CD14-positive monocyte (primary cell): Measurements from ENCODE around the gene NEDD4L. TPM values are rescaled to one million over a fixed set of nuclear protein-coding genes. Genes with fewer than 3 reads are reported as not detected.

ENCODE experiments used
- DNase-seq, 3 donors: peaks; one replicate each; pipeline ENCODE4 v3.0.0-alpha.2; 2011 to 2022
- H2AFZ ChIP-seq: 2 replicates; pipeline ENCODE4 v1.6.0; 2012; ENCODE audit warnings: mild to moderate bottlenecking, low read depth, low read length, inconsistent platforms; ENCODE audit not compliant: insufficient read depth, poor library complexity, severe bottlenecking
- H3K27ac ChIP-seq, 2 donors: 1 replicate in 1 of 2; 2 replicates in 1 of 2; pipeline ENCODE4 v1.5.1; 2012 to 2013; ENCODE audit warnings: low read length in 2 of 2, control low read depth in 1 of 2, inconsistent platforms in 1 of 2, low read depth in 1 of 2, mild to moderate bottlenecking in 1 of 2
- H3K27me3 ChIP-seq, 2 donors: one replicate each; pipeline versions ENCODE4 v1.6.0 to v1.6.1; 2011 to 2013; ENCODE audit warnings: low read length in 2 of 2; ENCODE audit not compliant: control insufficient read depth in 2 of 2, insufficient read depth in 2 of 2
- H3K36me3 ChIP-seq, 2 donors: replicated peaks in 1 of 2; 1 replicate in 1 of 2; 2 replicates in 1 of 2; pipeline versions ENCODE4 v1.5.1 to v1.6.1; 2012 to 2013; ENCODE audit warnings: low read length in 2 of 2, control low read depth in 1 of 2, inconsistent platforms in 1 of 2, mild to moderate bottlenecking in 1 of 2; ENCODE audit not compliant: insufficient read depth in 2 of 2, control insufficient read depth in 1 of 2
- H3K4me1 ChIP-seq, 2 donors: 1 replicate in 1 of 2; 2 replicates in 1 of 2; pipeline versions ENCODE4 v1.5.1 to v1.6.1; 2012 to 2013; ENCODE audit warnings: low read length in 2 of 2, control low read depth in 1 of 2, inconsistent platforms in 1 of 2, mild to moderate bottlenecking in 1 of 2, moderate library complexity in 1 of 2; ENCODE audit not compliant: insufficient read depth in 2 of 2, control insufficient read depth in 1 of 2
- H3K4me2 ChIP-seq: replicated peaks from 2 replicates; pipeline ENCODE3; 2012; ENCODE audit warnings: low read length, moderate library complexity, mild to moderate bottlenecking; ENCODE audit not compliant: poor library complexity, severe bottlenecking; ENCODE audit errors: extremely low read depth
- H3K4me3 ChIP-seq, 3 experiments: fragments of 200-600 bp in 1 of 3; sonication (generic) in 1 of 3; replicated peaks in 1 of 3; 1 replicate in 2 of 3; 2 replicates in 1 of 3; pipeline ENCODE4 v1.5.1; 2011 to 2013; ENCODE audit warnings: low read length in 3 of 3, mild to moderate bottlenecking in 3 of 3, control low read depth in 2 of 3, low read depth in 2 of 3, inconsistent platforms in 1 of 3, moderate library complexity in 1 of 3
- H3K79me2 ChIP-seq: 2 replicates; pipeline ENCODE4 v1.6.0; 2012; ENCODE audit warnings: mild to moderate bottlenecking, control low read depth, inconsistent platforms, low read length, moderate library complexity; ENCODE audit not compliant: insufficient read depth
- H3K9ac ChIP-seq: 2 replicates; pipeline ENCODE4 v1.6.0; 2017; ENCODE audit warnings: low read length, mild to moderate bottlenecking; ENCODE audit not compliant: insufficient read depth, poor library complexity, severe bottlenecking
- H3K9me3 ChIP-seq, 2 donors: replicated peaks in 1 of 2; 1 replicate in 1 of 2; 2 replicates in 1 of 2; pipeline versions ENCODE4 v1.5.1 to v1.6.1; 2012 to 2013; ENCODE audit warnings: low read length in 2 of 2, control low read depth in 1 of 2; ENCODE audit not compliant: control insufficient read depth in 1 of 2, insufficient read depth in 1 of 2
- H4K20me1 ChIP-seq: 2 replicates; pipeline ENCODE4 v1.6.0; 2012; ENCODE audit warnings: mild to moderate bottlenecking, low read length, control low read depth, moderate library complexity; ENCODE audit not compliant: insufficient read depth
- H3K27ac Mint-ChIP-seq, 7 donors: one replicate each; pipeline ENCODE4 v1.8.0; 2020; ENCODE audit warnings: mild to moderate bottlenecking in 7 of 7, mixed read lengths in 7 of 7, moderate library complexity in 6 of 7, inconsistent platforms in 2 of 7
- H3K27me3 Mint-ChIP-seq, 3 donors: one replicate each; pipeline ENCODE4 v1.8.0; 2021 to 2022; ENCODE audit warnings: low read depth in 3 of 3, mild to moderate bottlenecking in 3 of 3, mixed read lengths in 3 of 3, moderate library complexity in 3 of 3, inconsistent platforms in 1 of 3
- H3K36me3 Mint-ChIP-seq, 2 donors: one replicate each; pipeline ENCODE4 v1.8.0; 2020; ENCODE audit warnings: mixed read lengths in 2 of 2, inconsistent platforms in 1 of 2, mild to moderate bottlenecking in 1 of 2
- H3K4me1 Mint-ChIP-seq: one replicate; pipeline ENCODE4 v1.8.0; 2020; ENCODE audit warnings: mild to moderate bottlenecking, mixed read lengths
- H3K4me3 Mint-ChIP-seq, 2 donors: one replicate each; pipeline ENCODE4 v1.8.0; 2020; ENCODE audit warnings: mild to moderate bottlenecking in 2 of 2, mixed read lengths in 2 of 2, moderate library complexity in 1 of 2
- H3K9me3 Mint-ChIP-seq, 7 donors: one replicate each; pipeline ENCODE4 v1.8.0; 2020 to 2022; ENCODE audit warnings: mixed read lengths in 7 of 7, mild to moderate bottlenecking in 6 of 7, moderate library complexity in 6 of 7, inconsistent platforms in 2 of 7
- CTCF ChIP-seq: fragments of 200-600 bp; IDR thresholded peaks from one replicate; pipeline ENCODE4 v1.8.0; 2022; ENCODE audit warnings: antibody characterized with exemption, mild to moderate bottlenecking
- WGBS: methylation state at CpG from one replicate; pipeline ENCODE4 v1.1.5; 2013; ENCODE audit warnings: missing lambda C conversion rate; ENCODE audit not compliant: insufficient coverage; 5-methylcytosine and 5-hydroxymethylcytosine counted together
- intact Hi-C, 2 donors: fragments of 100-400 bp; cut with micrococcal nuclease; formaldehyde crosslinking; loops; one replicate each; pipeline versions ENCODE4 v1.15.0 to v1.15.1; 2023
- polyA plus RNA-seq, 3 donors: library from polyadenylated mRNA; depleted of rRNA in 1 of 3; unstranded in 2 of 3; stranded (reverse) in 1 of 3; fragments of 300-500 nt in 2 of 3; fragments of >200 nt in 1 of 3; fragmentation: Illumina TruSeq in 2 of 3; gene quantifications; 1 replicate in 2 of 3; 2 replicates in 1 of 3; pipeline ENCODE4 v1.2.3, GENCODE V29; 2012 to 2021

NEDD4L gene
- polyA plus RNA-seq, 3 donors: 2.5 to 5.2 (median 4.5) TPM

GRCh38 chr18:58239879-58240278 lies 195.9 kb downstream of the NEDD4L start:
- Histone ChIP-seq H3K4me1 (no peaks in the 10 kb centered on the region), H3K27me3 (peaks cover 0 to 2% of the 10 kb centered on the region in 2 donors), H4K20me1 (no peaks in the 10 kb centered on the region), H3K9me3 (no peaks in the 10 kb centered on the region), H3K4me3 (no peak overlapping the region), H3K27ac (no peak overlapping the region), H3K36me3 (no peaks in the 10 kb centered on the region), H3K79me2 (no peaks in the 10 kb centered on the region), H2AFZ (no peak overlapping the region), H3K9ac (no peak overlapping the region), H3K4me2 (no peak overlapping the region)
- no peak overlapping the region for H3K4me3 Mint-ChIP-seq
- TF ChIP-seq CTCF: no peak
- H3K27me3 Mint-ChIP-seq: peaks cover 3 to 8% (median 5%) of the 10 kb centered on the region in 3 donors
- H3K9me3 Mint-ChIP-seq: peaks cover 0 to 2% (median 0%) of the 10 kb centered on the region in 7 donors
- H3K4me1 Mint-ChIP-seq: no peaks in the 10 kb centered on the region
- intact Hi-C loops: no loop called here
- H3K36me3 Mint-ChIP-seq: no peaks in the 10 kb centered on the region
- H3K27ac Mint-ChIP-seq: no peak overlapping the region
- WGBS: 100% methylated on average over 1 of the region's 1 CpG
- no peak for DNase-seq

DNA sequence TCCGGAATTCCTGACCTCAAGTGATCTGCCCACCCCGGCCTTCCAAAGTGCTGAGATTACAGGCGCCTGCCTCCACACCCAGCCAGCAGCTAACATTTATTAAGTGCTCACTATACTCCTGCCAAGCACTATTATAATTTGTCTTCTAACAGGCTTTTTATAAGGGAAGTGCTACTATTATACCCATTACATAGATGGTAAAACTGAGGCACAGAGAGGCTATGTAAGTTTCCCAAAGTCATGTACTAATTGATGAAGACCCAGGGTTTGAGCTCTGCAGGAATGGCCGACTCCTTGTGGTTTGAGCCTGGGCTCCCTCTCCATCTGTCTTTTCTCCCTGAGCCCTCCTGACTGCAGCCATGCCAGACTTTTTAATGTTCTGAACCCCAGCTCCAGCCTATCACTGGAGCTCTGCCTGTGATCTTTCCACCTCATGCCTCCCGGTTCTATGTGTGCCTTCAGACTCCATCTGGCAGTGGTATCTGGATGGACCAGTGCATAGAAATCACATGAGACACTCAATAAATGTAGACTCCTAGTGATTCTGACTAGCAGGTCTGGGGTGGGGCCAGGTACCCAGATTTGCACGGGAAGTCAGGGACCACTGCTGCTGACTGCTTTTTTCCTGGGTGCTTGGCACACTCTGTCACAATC lies 197.1 kb downstream of the NEDD4L start:
- Mint-ChIP-seq H3K27ac (peak overlapping the region in 1 of 7 donors; percentile 72), H3K4me1 (no peaks in the 10 kb centered on the region), H3K9me3 (peaks cover 0 to 2% (median 0%) of the 10 kb centered on the region in 7 donors), H3K36me3 (no peaks in the 10 kb centered on the region), H3K4me3 (no peak overlapping the region), H3K27me3 (peaks cover 3 to 8% (median 6%) of the 10 kb centered on the region in 3 donors)
- Histone ChIP-seq H3K79me2 (no peaks in the 10 kb centered on the region), H3K4me3 (no peak overlapping the region), H4K20me1 (no peaks in the 10 kb centered on the region), H3K27me3 (peaks cover 0 to 2% of the 10 kb centered on the region in 2 donors), H3K36me3 (no peaks in the 10 kb centered on the region), H2AFZ (no peak overlapping the region), H3K4me1 (no peaks in the 10 kb centered on the region), H3K27ac (no peak overlapping the region), H3K9ac (no peak overlapping the region), H3K9me3 (no peaks in the 10 kb centered on the region), H3K4me2 (no peak overlapping the region)
- 91% methylated on average over 1 of the region's 6 CpGs for WGBS
- intact Hi-C loops: no loop called here
- no peak for TF ChIP-seq CTCF
- DNase-seq: no peak
